ENCODE measurements around the gene MCFD2. TPM values are rescaled to one million over a fixed set of nuclear protein-coding genes. Genes with fewer than 3 reads are reported as not detected.

MCFD2 gene
- total RNA-seq, 3 donors from 2014 or later (not counting 1 experiment from before 2014, with no cell fraction given): 24.5 to 38.4 (median 34.8) TPM

GRCh38 chr2:46866770-46867246 lies 48.8 kb downstream of the MCFD2 start:
- DNase-seq (no peak), ATAC-seq (no peak)
- TF ChIP-seq CTCF (IDR thresholded peaks at IDR 0.05): no peak
- intact Hi-C loops (cut with micrococcal nuclease): no loop called here
- Mint-ChIP-seq H3K36me3 (no peaks in the 10 kb centered on the region), H3K27ac (no peak overlapping the region), H3K4me3 (no peak overlapping the region), H3K9me3 (peaks cover 0 to 3% of the 10 kb centered on the region in 2 donors), H3K4me1 (peaks cover 0 to 6% of the 10 kb centered on the region in 2 donors), H3K27me3 (ENCODE audit: low read depth in 2 of 2) (peaks cover 0 to 6% of the 10 kb centered on the region in 2 donors)
- peaks cover 21% of the 10 kb centered on the region for H3K9me3 ChIP-seq (ENCODE audit: control insufficient read depth, insufficient read depth, low read length)
- no peak overlapping the region for H3K27ac ChIP-seq (ENCODE audit: low read length)
- no peak overlapping the region for H3K4me3 ChIP-seq (ENCODE audit: low read length)
- H3K36me3 ChIP-seq (ENCODE audit: control insufficient read depth, insufficient read depth, low read length): no peaks in the 10 kb centered on the region
- H3K27me3 ChIP-seq (ENCODE audit: control insufficient read depth, insufficient read depth, low read length): no peaks in the 10 kb centered on the region
- WGBS (ENCODE audit: insufficient coverage): 34% methylated on average over 11 of the region's 11 CpGs
- no peaks in the 10 kb centered on the region for H3K4me1 ChIP-seq (ENCODE audit: control insufficient read depth, insufficient read depth, low read length)

GRCh38 chr2:46865181-46865970 lies 50.2 kb downstream of the MCFD2 start:
- ATAC-seq: no peak
- no peak for DNase-seq
- Histone ChIP-seq H3K4me1 (ENCODE audit: control insufficient read depth, insufficient read depth, low read length) (no peaks in the 10 kb centered on the region), H3K9me3 (ENCODE audit: control insufficient read depth, insufficient read depth, low read length) (peaks cover 21% of the 10 kb centered on the region), H3K27ac (ENCODE audit: low read length) (no peak overlapping the region), H3K4me3 (ENCODE audit: low read length) (no peak overlapping the region), H3K27me3 (ENCODE audit: control insufficient read depth, insufficient read depth, low read length) (no peaks in the 10 kb centered on the region), H3K36me3 (ENCODE audit: control insufficient read depth, insufficient read depth, low read length) (no peaks in the 10 kb centered on the region)
- Mint-ChIP-seq H3K27me3 (ENCODE audit: low read depth in 2 of 2) (peaks cover 0 to 6% of the 10 kb centered on the region in 2 donors), H3K27ac (no peak overlapping the region), H3K4me1 (peaks cover 0 to 6% of the 10 kb centered on the region in 2 donors), H3K4me3 (no peak overlapping the region), H3K9me3 (peaks cover 0 to 3% of the 10 kb centered on the region in 2 donors), H3K36me3 (no peaks in the 10 kb centered on the region)
- TF ChIP-seq CTCF (IDR thresholded peaks at IDR 0.05): no peak
- 87% methylated on average over 7 of the region's 7 CpGs for WGBS (ENCODE audit: insufficient coverage)
- intact Hi-C loops (cut with micrococcal nuclease): no loop called here

GRCh38 chr2:46863882-46864281 lies 51.7 kb downstream of the MCFD2 start:
- H3K27ac ChIP-seq (ENCODE audit: low read length): no peak overlapping the region
- Mint-ChIP-seq H3K36me3 (no peaks in the 10 kb centered on the region), H3K4me3 (no peak overlapping the region), H3K4me1 (peaks cover 4 to 8% of the 10 kb centered on the region in 2 donors), H3K9me3 (peaks cover 0 to 3% of the 10 kb centered on the region in 2 donors), H3K27me3 (ENCODE audit: low read depth in 2 of 2) (peaks cover 0 to 6% of the 10 kb centered on the region in 2 donors), H3K27ac (no peak overlapping the region)
- peaks cover 21% of the 10 kb centered on the region for H3K9me3 ChIP-seq (ENCODE audit: control insufficient read depth, insufficient read depth, low read length)
- TF ChIP-seq CTCF (IDR thresholded peaks at IDR 0.05): no peak
- no peak overlapping the region for H3K4me3 ChIP-seq (ENCODE audit: low read length)
- H3K4me1 ChIP-seq (ENCODE audit: control insufficient read depth, insufficient read depth, low read length): no peaks in the 10 kb centered on the region
- WGBS (ENCODE audit: insufficient coverage): 75% methylated on average over 1 of the region's 1 CpG
- no peak for DNase-seq
- no peak for ATAC-seq
- intact Hi-C loops (cut with micrococcal nuclease): no loop called here
- H3K36me3 ChIP-seq (ENCODE audit: control insufficient read depth, insufficient read depth, low read length): no peaks in the 10 kb centered on the region
- H3K27me3 ChIP-seq (ENCODE audit: control insufficient read depth, insufficient read depth, low read length): no peaks in the 10 kb centered on the region
